HPDE6-E6E7 (cell line): ENCODE results near the gene TIE1.
A peak's percentile ranks its signal among the peaks of the same experiment; 100 is the strongest.

Source experiments
- DNase-seq: peaks from one replicate; pipeline ENCODE4 v3.0.0; 2011; ENCODE audit warnings: missing footprints; ENCODE audit errors: extremely low spot score

Gene TIE1

GRCh38 chr1:43274125-43274803, 26.5 kb upstream of the TIE1 start:
- DNase-seq = peak; percentile 43

DNA sequence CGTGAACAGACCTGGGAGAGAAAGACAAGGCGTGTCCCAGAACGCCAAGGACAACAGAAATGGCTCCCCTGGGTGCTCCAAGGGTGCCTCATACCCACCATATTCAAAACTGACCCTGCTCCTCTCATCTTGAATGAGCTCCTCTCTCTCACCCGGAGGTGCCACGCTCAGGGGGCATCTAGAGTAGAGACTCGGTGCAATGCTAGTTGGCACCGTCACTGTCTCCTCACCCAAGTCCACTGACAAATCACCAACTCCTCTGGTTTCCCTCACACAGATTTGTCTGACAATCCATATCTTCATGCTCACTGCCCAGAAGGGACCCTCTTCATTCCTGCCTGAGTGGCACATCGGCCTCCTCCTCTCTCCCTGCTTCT, 26.0 kb upstream of the TIE1 start:
- no peak for DNase-seq

DNA sequence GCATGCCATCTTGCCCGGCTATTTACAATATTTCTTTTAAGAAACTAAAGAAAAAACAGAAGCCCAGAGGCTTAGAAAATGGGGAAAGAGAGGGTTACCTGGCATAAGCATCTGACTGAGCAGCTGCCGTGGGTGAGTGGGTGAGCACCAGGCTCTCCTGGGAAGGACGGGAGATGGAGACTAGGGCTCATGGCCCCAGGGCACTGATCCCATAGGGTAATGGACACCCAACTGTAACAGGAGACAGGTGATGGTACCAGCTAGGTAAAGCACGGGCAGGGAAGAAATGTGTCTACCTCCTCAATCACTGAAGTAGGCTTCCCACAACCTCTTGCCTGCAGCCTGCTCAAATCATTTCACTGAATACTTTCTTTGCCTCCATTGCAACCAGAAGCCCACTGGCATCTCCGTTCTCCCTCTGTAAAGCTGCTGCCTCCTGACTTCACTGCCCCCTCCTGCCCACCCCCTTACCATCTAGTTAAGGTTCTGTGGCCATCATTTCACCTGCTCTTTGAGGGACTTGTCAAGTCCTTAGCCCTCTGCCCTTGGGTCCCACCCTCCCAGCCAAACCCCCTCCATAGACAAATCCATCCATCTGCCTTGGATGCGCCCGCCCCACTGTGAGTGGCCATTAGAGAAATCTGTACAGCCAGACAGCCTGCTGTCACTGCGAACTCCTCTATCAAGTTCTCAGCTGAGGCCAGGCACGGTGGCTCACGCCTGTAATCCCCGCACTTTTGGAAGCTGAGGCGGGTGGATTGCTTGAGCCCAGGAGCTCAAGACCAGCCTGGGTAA, 24.8 kb upstream of the TIE1 start:
- DNase-seq = no peak

DNA sequence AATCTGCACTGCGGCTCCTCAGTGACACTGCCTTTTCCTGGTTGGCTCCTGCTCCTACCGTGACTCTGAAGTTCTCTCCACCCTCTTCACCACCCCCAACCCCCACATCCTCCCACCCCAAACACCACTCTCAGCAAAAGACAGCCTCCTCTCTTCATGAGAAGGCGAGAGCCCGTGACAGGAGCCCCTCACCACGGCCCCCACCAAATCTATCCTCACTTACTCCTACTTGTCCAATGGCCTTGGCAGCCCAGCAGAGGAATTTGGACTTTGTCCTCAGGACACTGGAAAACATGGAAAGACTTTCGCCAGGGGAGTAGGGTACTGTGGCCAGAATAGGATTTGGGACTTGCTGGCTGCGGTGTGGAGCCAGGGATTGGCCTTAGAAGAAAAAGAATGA, 24.1 kb upstream of the TIE1 start:
- DNase-seq = no peak

GRCh38 chr1:43277116-43277876, 23.5 kb upstream of the TIE1 start:
- DNase-seq = no peak

GRCh38 chr1:43279161-43279560, 21.6 kb upstream of the TIE1 start:
- DNase-seq = no peak

GRCh38 chr1:43279666-43280065, 21.1 kb upstream of the TIE1 start:
- no peak for DNase-seq

- no peak for DNase-seq
Measured at GRCh38 chr1:43280692-43281091, 20.1 kb upstream of the TIE1 start.

DNA sequence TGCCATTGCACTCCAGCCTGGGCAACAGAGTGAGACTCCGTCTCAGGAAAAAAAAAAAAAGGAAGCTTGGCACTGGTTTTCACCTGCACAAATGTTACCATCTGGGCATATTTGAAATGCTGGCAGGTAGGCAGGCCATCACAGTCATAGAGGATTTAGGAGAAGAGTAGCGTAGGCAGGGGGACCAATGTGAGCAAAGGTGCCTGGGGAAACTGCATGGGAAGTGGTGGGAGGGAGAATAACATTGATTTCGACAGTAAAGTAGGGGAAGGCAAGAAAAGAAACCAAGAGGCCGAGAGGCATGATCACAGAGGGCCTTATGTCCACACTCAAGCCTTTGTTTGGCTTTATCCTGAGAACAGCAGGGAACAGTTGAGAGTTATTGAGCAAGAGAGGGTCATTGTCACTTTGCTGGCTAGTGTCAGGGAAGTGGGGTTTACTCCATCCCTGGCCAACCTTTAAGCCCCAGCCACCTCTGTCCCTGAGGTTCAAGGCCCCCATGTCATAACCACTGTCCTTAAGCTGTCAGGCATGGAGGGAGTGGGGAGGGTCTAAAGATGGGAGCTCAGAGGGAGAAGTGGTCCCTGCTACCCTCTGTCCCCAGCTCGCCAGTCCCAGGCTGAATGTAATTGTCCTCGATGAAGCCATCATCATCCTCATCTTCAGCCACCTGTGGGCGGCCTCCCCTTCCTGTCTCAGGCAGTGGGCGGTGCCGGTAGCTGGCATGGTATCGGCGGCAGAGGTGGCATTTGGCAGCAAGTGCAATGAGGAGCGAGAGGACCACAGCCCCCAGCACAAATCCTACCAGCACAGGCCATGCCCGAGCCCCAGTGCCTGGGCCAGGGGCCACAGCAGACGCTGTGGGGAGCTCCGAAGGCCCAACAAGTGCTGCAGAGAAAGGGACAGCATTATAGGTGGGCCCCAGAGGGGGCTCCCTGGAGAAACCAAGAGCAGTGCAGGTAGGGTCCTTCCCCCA, 18.3 kb upstream of the TIE1 start:
- no peak for DNase-seq

DNA sequence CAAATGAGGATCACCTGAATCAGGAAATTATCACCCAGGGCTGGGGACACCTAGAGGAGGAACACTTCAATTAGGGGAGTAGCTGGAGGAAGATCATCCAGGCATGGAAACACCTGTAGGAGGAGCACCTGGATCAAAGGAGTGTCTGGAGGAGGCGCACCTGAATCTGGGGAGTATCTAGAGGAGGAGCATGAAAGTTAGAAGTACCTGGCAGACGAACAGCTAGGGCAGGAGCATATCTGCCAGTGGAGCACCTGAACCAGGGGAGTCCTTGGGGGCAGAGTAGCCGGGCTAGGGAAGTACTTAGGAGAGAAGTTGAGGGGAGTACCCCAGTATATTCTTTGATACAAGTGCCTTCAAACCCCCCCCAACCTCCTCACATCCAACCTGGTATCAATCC, 16.7 kb upstream of the TIE1 start:
- no peak for DNase-seq

DNA sequence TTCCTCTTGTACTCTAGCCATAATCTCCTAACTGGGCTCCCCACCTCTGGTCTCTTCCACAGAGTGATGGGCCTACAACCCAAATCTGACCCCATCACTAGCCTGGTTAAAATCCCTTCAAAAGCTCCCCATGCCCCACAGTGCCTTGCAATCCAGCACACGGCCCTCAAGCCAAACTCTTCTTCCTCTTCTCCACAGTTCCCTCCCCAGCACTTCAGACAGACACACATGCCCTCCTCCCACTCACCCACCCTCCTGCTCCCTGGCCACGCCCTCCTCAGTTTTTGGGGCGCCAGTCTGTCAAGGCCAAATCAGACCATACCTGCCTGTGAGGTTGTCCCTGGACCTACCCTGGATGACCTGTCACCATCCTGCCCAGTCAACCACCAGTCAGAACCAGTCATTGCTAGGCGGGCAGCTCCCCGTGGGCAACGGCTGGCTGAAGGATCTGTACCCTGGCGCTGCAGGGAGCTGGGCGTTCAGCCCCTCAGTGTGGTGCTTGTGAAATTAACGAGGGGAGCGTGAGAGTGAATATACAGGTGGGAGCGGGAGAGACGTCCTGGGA, 16.2 kb upstream of the TIE1 start:
- DNase-seq = no peak

GRCh38 chr1:43285269-43285990, 15.4 kb upstream of the TIE1 start, which contains the start of gene C1orf210:
Gene C1orf210, minus strand, starts transcription at chr1:43285581. Its CDS starts 2,311 bp downstream, at chr1:43283270.
- peak; percentile 98 for DNase-seq

- no peak for DNase-seq
Measured at GRCh38 chr1:43286115-43286514, 14.7 kb upstream of the TIE1 start.

DNA sequence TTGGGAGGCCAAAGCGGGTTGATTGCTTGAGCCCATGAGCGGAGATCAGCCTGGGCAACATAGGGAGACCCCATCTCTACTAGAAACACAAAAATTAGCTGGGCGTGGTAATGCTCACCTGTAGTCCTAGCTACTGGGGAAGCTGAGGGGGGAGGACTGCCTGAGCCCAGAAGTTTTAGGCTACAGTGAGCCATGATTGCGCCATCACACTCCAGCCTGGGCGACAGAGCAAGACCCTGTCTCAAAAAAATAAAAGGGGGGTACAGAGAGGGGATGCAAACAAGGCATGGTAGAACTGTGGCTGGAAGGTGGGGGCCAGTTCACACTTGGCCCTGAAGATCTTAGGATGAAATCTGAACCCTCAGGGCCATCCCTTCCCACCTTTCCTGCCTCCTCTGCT, 14.2 kb upstream of the TIE1 start:
- DNase-seq = no peak

GRCh38 chr1:43288058-43288784, 12.6 kb upstream of the TIE1 start:
- no peak for DNase-seq

DNA sequence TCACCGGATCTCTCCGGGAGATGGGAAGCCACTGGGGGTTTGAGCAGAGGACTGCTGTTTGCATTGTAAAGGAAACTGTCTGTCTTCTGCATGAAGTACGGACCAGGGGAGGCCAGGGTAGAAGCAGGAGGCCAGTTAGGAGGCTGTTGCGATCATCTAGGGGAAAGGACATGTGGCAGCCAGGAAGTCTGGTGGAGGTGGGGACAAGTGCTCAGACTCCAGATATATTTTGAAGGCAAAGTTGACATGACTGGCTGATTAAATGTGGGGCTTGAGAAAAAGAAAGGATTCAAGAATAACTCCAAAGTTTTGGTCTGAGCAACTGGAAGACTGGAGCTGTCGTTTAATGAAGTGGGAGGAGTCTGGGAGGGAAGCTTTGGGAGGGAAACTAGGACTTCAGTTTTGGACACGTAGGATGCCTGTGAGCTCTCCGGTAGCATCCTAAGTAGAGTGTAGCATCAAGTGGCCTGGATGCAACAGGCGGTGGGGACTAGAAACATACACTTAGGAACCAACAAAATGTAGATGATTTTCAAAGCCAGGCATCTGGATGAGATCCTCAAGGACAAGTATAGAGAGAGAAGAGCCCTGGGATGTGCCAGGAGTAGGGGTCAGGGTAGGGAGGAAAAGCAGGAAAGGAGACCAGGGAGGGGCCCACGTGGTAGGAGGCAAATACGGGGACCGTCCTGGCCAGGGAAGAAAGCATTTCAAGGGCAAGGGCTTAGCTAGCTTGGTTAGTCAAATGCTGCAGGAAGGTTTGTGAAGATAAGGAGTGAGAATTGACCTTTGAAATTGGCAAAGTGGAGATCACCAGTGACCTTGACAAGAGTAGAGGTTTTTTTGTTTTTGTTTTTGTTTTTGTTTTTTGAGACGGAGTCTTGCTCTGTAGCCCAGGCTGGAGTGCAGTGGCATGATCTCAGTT, 11.7 kb upstream of the TIE1 start:
- no peak for DNase-seq

- no peak for DNase-seq
Measured at GRCh38 chr1:43292216-43292615, 8.6 kb upstream of the TIE1 start.

DNA sequence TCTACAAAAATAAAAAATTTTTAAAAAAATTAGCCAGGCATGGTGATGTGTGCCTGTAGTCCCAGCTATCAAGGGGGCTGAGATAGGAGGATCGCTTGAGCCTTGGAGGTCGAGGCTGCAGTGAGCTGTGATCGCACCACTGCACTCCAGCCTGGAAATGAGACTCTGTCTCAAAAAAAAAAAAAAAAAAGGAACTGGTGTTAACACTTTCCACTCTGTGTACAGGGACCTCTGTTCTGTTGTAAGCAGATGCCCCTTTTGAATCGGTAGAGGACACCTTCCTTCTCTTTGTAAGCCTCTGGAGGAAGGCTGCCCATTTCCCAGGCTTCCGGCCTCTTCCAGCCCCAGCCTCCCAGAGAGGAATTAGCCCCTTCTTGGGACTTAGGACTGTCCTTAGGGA, 8.1 kb upstream of the TIE1 start:
- no peak for DNase-seq

GRCh38 chr1:43293176-43293575, 7.6 kb upstream of the TIE1 start:
- no peak for DNase-seq
